Hepatocyte (in vitro differentiated cells): ENCODE data around the gene TMEM100.

Experiments
- EZH2 ChIP-seq: fragments of 200-600 bp; sonication (generic); IDR thresholded peaks from 2 replicates; pipeline ENCODE4 v1.6.1; 2016; ENCODE audit warnings: antibody characterized with exemption, mild to moderate bottlenecking, borderline replicate concordance
- EZH2phosphoT487 ChIP-seq: fragments of 200-600 bp; sonication (generic); IDR thresholded peaks from one replicate; pipeline ENCODE4 v1.6.1; 2018; ENCODE audit warnings: antibody characterized with exemption, mild to moderate bottlenecking, low read depth, moderate library complexity; ENCODE audit not compliant: unreplicated experiment, severe bottlenecking
- TF ChIP-seq, protein P1 (sequence below): fragments of 200-600 bp; sonication (generic); IDR thresholded peaks from 2 replicates; pipeline ENCODE4 v1.5.1; 2016; ENCODE audit warnings: antibody characterized with exemption, mild to moderate bottlenecking; ENCODE audit not compliant: poor library complexity

DNA sequence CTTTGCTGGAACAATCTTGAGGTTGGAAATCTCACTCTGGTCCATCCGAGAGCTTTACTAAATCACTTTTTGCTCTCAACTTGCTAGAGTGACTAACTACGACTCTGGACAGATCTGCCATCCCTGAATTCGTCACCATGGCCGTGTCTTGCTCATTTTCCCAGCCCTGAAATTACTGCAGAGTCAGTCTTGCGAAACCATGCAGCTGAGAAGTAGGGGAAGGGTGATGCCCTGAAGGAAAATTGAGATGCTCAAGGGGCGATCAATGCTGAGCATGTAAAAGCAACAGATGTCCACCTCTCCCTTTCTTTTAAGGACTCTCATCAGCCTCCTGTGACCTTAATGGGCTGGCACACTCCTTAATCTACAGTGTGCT lies 46.9 kb upstream of the TMEM100 start:
- TF ChIP-seq, protein P1, sequence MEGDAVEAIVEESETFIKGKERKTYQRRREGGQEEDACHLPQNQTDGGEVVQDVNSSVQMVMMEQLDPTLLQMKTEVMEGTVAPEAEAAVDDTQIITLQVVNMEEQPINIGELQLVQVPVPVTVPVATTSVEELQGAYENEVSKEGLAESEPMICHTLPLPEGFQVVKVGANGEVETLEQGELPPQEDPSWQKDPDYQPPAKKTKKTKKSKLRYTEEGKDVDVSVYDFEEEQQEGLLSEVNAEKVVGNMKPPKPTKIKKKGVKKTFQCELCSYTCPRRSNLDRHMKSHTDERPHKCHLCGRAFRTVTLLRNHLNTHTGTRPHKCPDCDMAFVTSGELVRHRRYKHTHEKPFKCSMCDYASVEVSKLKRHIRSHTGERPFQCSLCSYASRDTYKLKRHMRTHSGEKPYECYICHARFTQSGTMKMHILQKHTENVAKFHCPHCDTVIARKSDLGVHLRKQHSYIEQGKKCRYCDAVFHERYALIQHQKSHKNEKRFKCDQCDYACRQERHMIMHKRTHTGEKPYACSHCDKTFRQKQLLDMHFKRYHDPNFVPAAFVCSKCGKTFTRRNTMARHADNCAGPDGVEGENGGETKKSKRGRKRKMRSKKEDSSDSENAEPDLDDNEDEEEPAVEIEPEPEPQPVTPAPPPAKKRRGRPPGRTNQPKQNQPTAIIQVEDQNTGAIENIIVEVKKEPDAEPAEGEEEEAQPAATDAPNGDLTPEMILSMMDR: no peak
- TF ChIP-seq EZH2phosphoT487 (no peak), EZH2 (no peak)
